Nephron progenitor cell (in vitro differentiated cells): Measurements from ENCODE around the gene ZNF333.

Experiments
- DNase-seq: peaks from one replicate; pipeline ENCODE4 v3.0.0; 2021
- H3K27ac Mint-ChIP-seq: 2 replicates; pipeline ENCODE4 v1.8.0; 2021; ENCODE audit warnings: mild to moderate bottlenecking, moderate library complexity, mixed read lengths
- H3K27me3 Mint-ChIP-seq: 2 replicates; pipeline ENCODE4 v1.8.0; 2021; ENCODE audit warnings: mild to moderate bottlenecking, low read depth, mixed read lengths; ENCODE audit not compliant: poor library complexity
- H3K36me3 Mint-ChIP-seq: 2 replicates; pipeline ENCODE4 v1.8.0; 2021; ENCODE audit warnings: low read depth, mixed read lengths
- H3K4me1 Mint-ChIP-seq: 2 replicates; pipeline ENCODE4 v1.8.0; 2021; ENCODE audit warnings: mixed read lengths
- H3K4me3 Mint-ChIP-seq: 2 replicates; pipeline ENCODE4 v1.8.0; 2021; ENCODE audit warnings: mild to moderate bottlenecking, moderate library complexity, mixed read lengths
- H3K9me3 Mint-ChIP-seq: 2 replicates; pipeline ENCODE4 v1.8.0; 2021; ENCODE audit warnings: mild to moderate bottlenecking, moderate library complexity, mixed read lengths
- TF ChIP-seq, protein P1 (sequence below): fragments of 200-600 bp; sonication (generic); IDR thresholded peaks from 2 replicates; pipeline ENCODE4 v1.5.0; 2021; ENCODE audit warnings: antibody characterized with exemption

Gene ZNF333

DNA sequence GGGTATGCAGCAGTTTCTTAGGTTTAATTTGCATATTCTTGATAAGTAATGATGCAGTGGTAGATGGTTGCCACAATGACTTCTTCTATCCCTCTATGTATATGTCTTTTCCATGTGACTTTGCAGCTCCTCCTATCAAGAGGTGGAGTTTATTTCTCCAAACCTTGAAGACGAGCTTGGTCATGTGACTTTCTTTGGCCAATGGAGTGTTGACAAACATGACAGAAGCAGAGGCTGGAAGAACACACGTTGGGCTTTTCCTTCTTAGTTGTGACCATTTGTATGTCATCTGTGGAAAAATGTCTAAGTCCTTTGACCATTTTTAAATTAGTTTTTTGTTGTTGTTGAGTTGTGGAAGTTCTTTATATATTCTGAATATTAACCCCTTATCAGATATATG, 32.3 kb downstream of the ZNF333 start:
- no peak overlapping the region for H3K4me3 Mint-ChIP-seq
- peaks cover 64% of the 10 kb centered on the region for H3K36me3 Mint-ChIP-seq
- TF ChIP-seq, protein P1, sequence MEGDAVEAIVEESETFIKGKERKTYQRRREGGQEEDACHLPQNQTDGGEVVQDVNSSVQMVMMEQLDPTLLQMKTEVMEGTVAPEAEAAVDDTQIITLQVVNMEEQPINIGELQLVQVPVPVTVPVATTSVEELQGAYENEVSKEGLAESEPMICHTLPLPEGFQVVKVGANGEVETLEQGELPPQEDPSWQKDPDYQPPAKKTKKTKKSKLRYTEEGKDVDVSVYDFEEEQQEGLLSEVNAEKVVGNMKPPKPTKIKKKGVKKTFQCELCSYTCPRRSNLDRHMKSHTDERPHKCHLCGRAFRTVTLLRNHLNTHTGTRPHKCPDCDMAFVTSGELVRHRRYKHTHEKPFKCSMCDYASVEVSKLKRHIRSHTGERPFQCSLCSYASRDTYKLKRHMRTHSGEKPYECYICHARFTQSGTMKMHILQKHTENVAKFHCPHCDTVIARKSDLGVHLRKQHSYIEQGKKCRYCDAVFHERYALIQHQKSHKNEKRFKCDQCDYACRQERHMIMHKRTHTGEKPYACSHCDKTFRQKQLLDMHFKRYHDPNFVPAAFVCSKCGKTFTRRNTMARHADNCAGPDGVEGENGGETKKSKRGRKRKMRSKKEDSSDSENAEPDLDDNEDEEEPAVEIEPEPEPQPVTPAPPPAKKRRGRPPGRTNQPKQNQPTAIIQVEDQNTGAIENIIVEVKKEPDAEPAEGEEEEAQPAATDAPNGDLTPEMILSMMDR = no peak
- DNase-seq = no peak
- H3K27ac Mint-ChIP-seq = no peak overlapping the region
- H3K9me3 Mint-ChIP-seq = peaks cover 94% of the 10 kb centered on the region
- H3K4me1 Mint-ChIP-seq = no peaks in the 10 kb centered on the region
- peaks cover 4% of the 10 kb centered on the region for H3K27me3 Mint-ChIP-seq

DNA sequence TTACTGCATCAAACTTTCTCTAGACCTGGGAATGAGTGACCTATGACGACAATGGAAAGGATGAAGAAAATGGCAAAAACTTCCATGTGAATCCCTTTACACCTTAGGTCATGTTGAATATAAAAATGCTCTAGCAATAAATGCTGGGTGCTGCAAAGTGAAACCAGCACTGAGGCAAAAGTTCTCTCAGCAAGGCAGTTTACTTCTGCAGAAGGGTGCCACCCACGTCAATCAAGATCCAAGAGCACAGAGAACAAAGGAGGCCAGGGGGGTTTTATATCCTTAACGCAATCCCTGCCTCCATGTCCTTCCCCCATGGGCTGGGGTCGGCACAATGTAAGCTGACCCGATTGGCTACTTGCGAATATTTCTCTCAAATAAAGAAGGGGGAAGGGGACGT, 38.7 kb downstream of the ZNF333 start:
- Mint-ChIP-seq H3K27ac (no peak overlapping the region), H3K27me3 (peaks cover 16% of the 10 kb centered on the region), H3K4me1 (no peaks in the 10 kb centered on the region), H3K36me3 (no peaks in the 10 kb centered on the region), H3K9me3 (peaks cover 89% of the 10 kb centered on the region), H3K4me3 (no peak overlapping the region)
- no peak for DNase-seq
- TF ChIP-seq, protein P1 = no peak

DNA sequence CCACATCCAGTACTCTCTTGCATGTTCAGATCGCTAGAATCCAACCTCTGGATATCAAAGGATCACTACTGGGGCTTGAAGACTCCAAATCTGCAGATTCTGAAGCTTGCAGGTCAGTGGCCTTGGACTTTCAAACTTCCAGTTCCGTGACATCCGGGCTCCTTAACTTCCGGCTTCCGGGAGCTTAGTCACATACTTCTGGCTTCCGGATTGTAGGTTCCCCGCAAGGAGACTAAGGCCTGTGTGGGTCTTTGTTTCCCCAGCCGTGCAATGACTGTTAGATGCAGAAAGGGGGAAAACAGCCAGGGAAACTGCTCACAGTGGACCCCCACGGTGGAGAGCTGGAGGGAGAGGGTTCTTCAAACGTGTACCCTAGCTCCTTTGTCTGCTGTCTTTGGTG, 41.4 kb downstream of the ZNF333 start:
- H3K4me3 Mint-ChIP-seq = no peak overlapping the region
- H3K4me1 Mint-ChIP-seq = no peaks in the 10 kb centered on the region
- no peaks in the 10 kb centered on the region for H3K36me3 Mint-ChIP-seq
- no peak overlapping the region for H3K27ac Mint-ChIP-seq
- no peak for DNase-seq
- H3K27me3 Mint-ChIP-seq = peaks cover 19% of the 10 kb centered on the region
- TF ChIP-seq, protein P1 = no peak
- peaks cover 87% of the 10 kb centered on the region for H3K9me3 Mint-ChIP-seq

DNA sequence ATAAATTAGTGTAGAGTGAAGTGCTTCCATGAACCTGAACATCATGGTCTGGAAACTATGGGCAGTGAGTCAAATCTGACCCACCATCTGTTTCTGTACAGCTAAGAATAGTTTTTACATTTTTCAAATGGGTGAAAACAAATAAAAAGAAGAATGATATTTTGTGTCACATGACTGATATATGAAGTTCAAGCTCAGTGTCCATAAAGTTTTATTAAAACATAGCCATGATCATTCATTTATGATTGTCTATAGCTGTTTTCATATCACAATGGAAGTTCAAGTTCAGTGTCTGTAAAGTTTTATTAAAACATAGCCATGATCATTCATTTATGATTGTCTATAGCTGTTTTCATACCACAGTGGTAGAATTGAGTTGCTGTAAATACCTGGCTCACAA, 42.7 kb downstream of the ZNF333 start:
- no peaks in the 10 kb centered on the region for H3K36me3 Mint-ChIP-seq
- peaks cover 81% of the 10 kb centered on the region for H3K9me3 Mint-ChIP-seq
- no peaks in the 10 kb centered on the region for H3K4me1 Mint-ChIP-seq
- no peak for DNase-seq
- H3K4me3 Mint-ChIP-seq = no peak overlapping the region
- no peak overlapping the region for H3K27ac Mint-ChIP-seq
- TF ChIP-seq, protein P1 = no peak
- H3K27me3 Mint-ChIP-seq = peaks cover 19% of the 10 kb centered on the region

DNA sequence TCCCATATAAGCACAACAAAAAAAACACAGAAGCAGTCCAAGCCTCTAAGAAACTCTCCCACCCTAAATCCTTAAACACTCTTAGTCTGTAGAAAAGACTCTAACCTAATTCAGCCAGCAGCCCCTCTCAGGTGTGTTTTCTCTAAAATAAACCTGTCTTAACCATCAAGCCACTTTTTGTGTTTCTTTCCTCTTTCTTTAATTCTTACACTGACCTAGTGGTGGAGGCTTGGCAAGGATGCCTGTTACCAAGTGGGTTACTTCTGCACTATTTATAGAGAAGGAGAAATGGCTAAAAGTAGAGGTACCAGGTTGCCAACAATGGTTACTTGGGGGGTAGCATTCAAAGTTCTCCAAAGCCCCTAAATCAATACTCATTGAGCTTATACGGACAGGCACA, 43.7 kb downstream of the ZNF333 start:
- TF ChIP-seq, protein P1 = no peak
- no peak overlapping the region for H3K27ac Mint-ChIP-seq
- no peak for DNase-seq
- H3K4me3 Mint-ChIP-seq = no peak overlapping the region
- no peaks in the 10 kb centered on the region for H3K4me1 Mint-ChIP-seq
- H3K9me3 Mint-ChIP-seq = peaks cover 75% of the 10 kb centered on the region
- H3K27me3 Mint-ChIP-seq = peaks cover 20% of the 10 kb centered on the region
- H3K36me3 Mint-ChIP-seq = no peaks in the 10 kb centered on the region

DNA sequence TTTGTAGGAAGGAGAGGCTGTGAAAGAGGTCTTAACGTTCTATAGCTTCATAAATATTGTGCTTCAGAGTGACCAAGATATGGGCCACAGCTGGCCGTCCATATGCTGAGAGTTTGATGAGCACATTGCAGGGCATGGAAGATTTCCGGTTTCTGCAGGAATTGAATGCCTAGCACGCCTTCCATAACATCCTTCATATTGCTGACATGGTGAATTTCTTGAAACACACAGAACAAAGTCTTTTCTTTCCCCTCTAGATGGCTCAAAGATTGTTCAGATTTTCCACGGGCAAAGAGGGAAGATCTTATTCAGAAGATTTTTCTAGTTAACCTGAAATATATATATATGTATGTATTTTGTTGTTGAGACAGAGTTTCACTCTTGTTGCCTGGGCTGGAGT, 46.1 kb downstream of the ZNF333 start:
- H3K36me3 Mint-ChIP-seq = no peaks in the 10 kb centered on the region
- H3K27me3 Mint-ChIP-seq = peaks cover 14% of the 10 kb centered on the region
- TF ChIP-seq, protein P1 = no peak
- H3K4me1 Mint-ChIP-seq = no peaks in the 10 kb centered on the region
- H3K27ac Mint-ChIP-seq = no peak overlapping the region
- peaks cover 69% of the 10 kb centered on the region for H3K9me3 Mint-ChIP-seq
- H3K4me3 Mint-ChIP-seq = no peak overlapping the region
- no peak for DNase-seq
